ENCODE results near the gene SIK3.
"Not testable (repeated sequence)": the region's sequence is repeated elsewhere in the genome, so short reads cannot be mapped to it uniquely, and the experiment has no call there.

SIK3 gene

GRCh38 chr11:117059611-117060148 lies 38.5 kb downstream of the SIK3 start:
- no peak for TF ChIP-seq CTCF (IDR thresholded peaks at IDR 0.05; ENCODE audit: low read depth, low read length)
- H3K4me3 ChIP-seq (ENCODE audit: low read depth, low read length): no peak overlapping the region

GRCh38 chr11:117058761-117059261 lies 39.4 kb downstream of the SIK3 start:
- no peak overlapping the region for H3K4me3 ChIP-seq (ENCODE audit: low read depth, low read length)
- TF ChIP-seq CTCF (IDR thresholded peaks at IDR 0.05; ENCODE audit: low read depth, low read length): no peak

GRCh38 chr11:117057727-117058126 lies 40.5 kb downstream of the SIK3 start:
- no peak for TF ChIP-seq CTCF (IDR thresholded peaks at IDR 0.05; ENCODE audit: low read depth, low read length)
- no peak overlapping the region for H3K4me3 ChIP-seq (ENCODE audit: low read depth, low read length)

GRCh38 chr11:117057317-117057716 lies 40.9 kb downstream of the SIK3 start:
- H3K4me3 ChIP-seq (ENCODE audit: low read depth, low read length): no peak overlapping the region
- TF ChIP-seq CTCF (IDR thresholded peaks at IDR 0.05; ENCODE audit: low read depth, low read length): no peak

GRCh38 chr11:117055469-117055868 lies 42.8 kb downstream of the SIK3 start:
- TF ChIP-seq CTCF (IDR thresholded peaks at IDR 0.05; ENCODE audit: low read depth, low read length): no peak
- no peak overlapping the region for H3K4me3 ChIP-seq (ENCODE audit: low read depth, low read length)

- no peak for TF ChIP-seq CTCF (IDR thresholded peaks at IDR 0.05; ENCODE audit: low read depth, low read length)
- H3K4me3 ChIP-seq (ENCODE audit: low read depth, low read length): no peak overlapping the region
These were observed 43.8 kb downstream of the SIK3 start for GRCh38 chr11:117054382-117054781.

GRCh38 chr11:117052196-117053149 lies 45.8 kb downstream of the SIK3 start:
- no peak overlapping the region for H3K4me3 ChIP-seq (ENCODE audit: low read depth, low read length)

GRCh38 chr11:117050121-117050520 lies 48.1 kb downstream of the SIK3 start:
- not testable (repeated sequence) for H3K4me3 ChIP-seq (ENCODE audit: low read depth, low read length)

More at GRCh38 chr11:117052196-117053149, 45.8 kb downstream of the SIK3 start:
- TF ChIP-seq CTCF (IDR thresholded peaks at IDR 0.05; ENCODE audit: low read depth, low read length): no peak

GRCh38 chr11:117046627-117047026 lies 51.6 kb downstream of the SIK3 start:
- H3K4me3 ChIP-seq (ENCODE audit: low read depth, low read length): not testable (repeated sequence)

Data from WI38 (cell line).